Osteocyte (in vitro differentiated cells): ENCODE results near the gene BLM. TPM values are rescaled to one million over a fixed set of nuclear protein-coding genes. Genes with fewer than 3 reads are reported as not detected.
A peak's percentile ranks its signal among the peaks of the same experiment; 100 is the strongest.

Experiments
- DNase-seq: peaks from one replicate; pipeline ENCODE4 v3.0.0; 2021; ENCODE audit warnings: mixed read lengths; ENCODE audit not compliant: unreplicated experiment; ENCODE audit errors: extremely low spot score
- H3K27ac Mint-ChIP-seq: one replicate; pipeline ENCODE4 v1.8.0; 2021; ENCODE audit warnings: mild to moderate bottlenecking, mixed read lengths; ENCODE audit not compliant: unreplicated experiment
- H3K27me3 Mint-ChIP-seq: one replicate; pipeline ENCODE4 v1.8.0; 2021; ENCODE audit warnings: mixed read lengths; ENCODE audit not compliant: unreplicated experiment
- H3K36me3 Mint-ChIP-seq: one replicate; pipeline ENCODE4 v1.8.0; 2021; ENCODE audit warnings: mixed read lengths; ENCODE audit not compliant: unreplicated experiment
- H3K4me1 Mint-ChIP-seq: one replicate; pipeline ENCODE4 v1.8.0; 2021; ENCODE audit warnings: mixed read lengths; ENCODE audit not compliant: unreplicated experiment
- H3K4me3 Mint-ChIP-seq: one replicate; pipeline ENCODE4 v1.8.0; 2021; ENCODE audit warnings: mild to moderate bottlenecking, moderate library complexity, mixed read lengths; ENCODE audit not compliant: unreplicated experiment
- H3K9me3 Mint-ChIP-seq: one replicate; pipeline ENCODE4 v1.8.0; 2021; ENCODE audit warnings: mixed read lengths; ENCODE audit not compliant: unreplicated experiment
- total RNA-seq: library from RNA; stranded (reverse); gene quantifications from 2 replicates; pipeline ENCODE4 v1.2.1, GENCODE V29; 2021
- TF ChIP-seq, protein P1 (sequence below): fragments of 200-600 bp; sonication (generic); IDR thresholded peaks from 2 replicates; pipeline ENCODE4 v1.5.0; 2021; ENCODE audit warnings: antibody characterized with exemption, mild to moderate bottlenecking, moderate library complexity

BLM gene
- total RNA-seq, 1 donor from 2014 or later, result 2.7 TPM

DNA sequence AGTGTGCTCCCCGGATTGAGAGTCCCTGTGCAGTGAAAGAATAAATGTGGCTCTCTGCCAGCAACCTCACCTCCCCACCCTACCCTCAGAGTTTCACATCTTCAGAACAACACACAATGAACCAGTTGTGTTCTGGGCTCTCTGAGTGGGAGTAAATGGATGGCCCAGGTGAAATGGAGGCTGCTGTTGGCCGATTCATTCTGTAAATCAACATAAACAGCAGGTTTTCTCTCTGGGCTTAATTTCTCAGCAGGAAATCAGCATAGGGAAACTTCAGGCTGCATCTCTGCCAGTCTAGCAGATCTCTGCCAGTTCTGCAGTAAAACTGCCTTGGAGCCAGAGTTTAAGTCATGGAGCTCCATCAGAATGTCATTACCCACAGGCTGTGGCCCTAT, 96.6 kb downstream of the BLM start:
- DNase-seq, result no peak
- Mint-ChIP-seq H3K27me3 (no peaks in the 10 kb centered on the region), H3K36me3 (peaks cover 9% of the 10 kb centered on the region), H3K4me1 (peaks cover 22% of the 10 kb centered on the region), H3K4me3 (no peak overlapping the region), H3K27ac (peak overlapping the region; percentile 31), H3K9me3 (no peaks in the 10 kb centered on the region)
- TF ChIP-seq, protein P1, sequence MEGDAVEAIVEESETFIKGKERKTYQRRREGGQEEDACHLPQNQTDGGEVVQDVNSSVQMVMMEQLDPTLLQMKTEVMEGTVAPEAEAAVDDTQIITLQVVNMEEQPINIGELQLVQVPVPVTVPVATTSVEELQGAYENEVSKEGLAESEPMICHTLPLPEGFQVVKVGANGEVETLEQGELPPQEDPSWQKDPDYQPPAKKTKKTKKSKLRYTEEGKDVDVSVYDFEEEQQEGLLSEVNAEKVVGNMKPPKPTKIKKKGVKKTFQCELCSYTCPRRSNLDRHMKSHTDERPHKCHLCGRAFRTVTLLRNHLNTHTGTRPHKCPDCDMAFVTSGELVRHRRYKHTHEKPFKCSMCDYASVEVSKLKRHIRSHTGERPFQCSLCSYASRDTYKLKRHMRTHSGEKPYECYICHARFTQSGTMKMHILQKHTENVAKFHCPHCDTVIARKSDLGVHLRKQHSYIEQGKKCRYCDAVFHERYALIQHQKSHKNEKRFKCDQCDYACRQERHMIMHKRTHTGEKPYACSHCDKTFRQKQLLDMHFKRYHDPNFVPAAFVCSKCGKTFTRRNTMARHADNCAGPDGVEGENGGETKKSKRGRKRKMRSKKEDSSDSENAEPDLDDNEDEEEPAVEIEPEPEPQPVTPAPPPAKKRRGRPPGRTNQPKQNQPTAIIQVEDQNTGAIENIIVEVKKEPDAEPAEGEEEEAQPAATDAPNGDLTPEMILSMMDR, result no peak

DNA sequence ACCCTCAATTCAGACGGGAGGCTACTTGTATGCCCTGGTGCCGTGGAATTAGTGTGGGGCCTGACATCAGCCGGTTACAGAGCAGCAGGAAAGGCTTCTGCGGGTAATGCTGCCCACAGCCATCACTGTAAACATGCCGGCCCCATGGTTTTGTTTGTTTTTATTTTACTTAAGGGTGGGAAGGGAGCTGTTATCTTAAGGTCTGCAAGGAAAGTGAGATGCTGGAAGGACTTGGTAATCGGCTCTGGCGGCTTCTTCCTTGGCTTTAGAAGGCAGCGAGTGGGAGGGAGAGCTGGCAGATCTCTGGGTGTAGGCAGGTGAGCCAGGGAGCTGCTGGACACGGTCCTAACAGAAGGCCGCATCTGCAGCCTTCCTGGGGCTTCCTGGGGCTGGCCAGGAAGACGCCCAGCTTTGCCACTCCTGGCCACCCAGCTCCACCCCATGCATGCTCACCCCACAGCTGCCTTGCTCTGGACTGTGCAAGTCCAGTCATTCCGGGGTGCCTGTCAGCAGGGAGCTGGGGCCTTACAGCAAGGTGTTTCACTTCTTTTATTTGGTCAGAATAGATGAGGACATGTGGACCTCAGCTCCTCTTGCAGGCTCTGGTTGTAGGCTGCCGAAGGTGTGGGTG, 97.2 kb downstream of the BLM start:
- Mint-ChIP-seq H3K4me1 (peaks cover 22% of the 10 kb centered on the region), H3K27me3 (no peaks in the 10 kb centered on the region), H3K27ac (peak overlapping the region; percentile 31), H3K4me3 (no peak overlapping the region), H3K9me3 (no peaks in the 10 kb centered on the region), H3K36me3 (peaks cover 9% of the 10 kb centered on the region)
- TF ChIP-seq, protein P1, result no peak
- DNase-seq, result peak; percentile 71

DNA sequence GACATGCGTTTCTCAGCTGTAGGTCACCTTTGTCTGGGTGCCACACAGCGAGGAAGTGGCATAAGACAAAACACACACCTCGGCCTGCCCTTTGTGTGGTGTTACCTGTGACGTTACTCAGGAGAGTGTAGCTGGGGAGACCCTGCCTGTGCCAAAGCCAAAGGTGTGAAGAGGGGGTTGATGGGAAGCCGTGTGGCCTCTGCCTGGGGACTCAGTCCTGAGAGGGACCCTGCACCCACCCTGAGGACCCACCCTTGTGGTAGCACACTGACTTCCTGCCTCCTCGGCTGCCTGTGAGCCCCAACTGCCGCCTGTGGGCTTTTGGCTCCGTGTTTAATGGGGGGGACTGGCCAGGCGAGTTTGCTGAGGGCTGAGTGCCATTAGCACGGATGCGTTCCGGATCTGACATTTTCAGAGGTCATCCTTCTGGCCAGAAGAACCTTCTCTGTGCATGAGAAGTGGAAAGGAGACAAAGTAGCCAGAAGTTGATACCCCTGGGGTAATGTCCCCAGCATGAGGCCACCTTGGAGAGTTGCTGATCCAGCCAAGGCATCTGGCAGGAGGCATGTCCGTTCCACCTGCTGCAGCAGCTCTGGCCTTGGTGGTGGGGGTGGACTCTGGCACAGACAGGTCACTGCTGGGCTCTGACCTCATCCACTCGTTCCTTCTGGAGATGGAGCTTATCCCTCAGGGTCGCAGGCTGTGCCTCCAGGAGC, 99.4 kb downstream of the BLM start:
- H3K4me1 Mint-ChIP-seq, result peaks cover 22% of the 10 kb centered on the region
- TF ChIP-seq, protein P1, result no peak
- H3K27me3 Mint-ChIP-seq, result no peaks in the 10 kb centered on the region
- peak; percentile 63 for DNase-seq
- H3K27ac Mint-ChIP-seq, result no peak overlapping the region
- H3K4me3 Mint-ChIP-seq, result no peak overlapping the region
- H3K36me3 Mint-ChIP-seq, result peaks cover 8% of the 10 kb centered on the region
- no peaks in the 10 kb centered on the region for H3K9me3 Mint-ChIP-seq

DNA sequence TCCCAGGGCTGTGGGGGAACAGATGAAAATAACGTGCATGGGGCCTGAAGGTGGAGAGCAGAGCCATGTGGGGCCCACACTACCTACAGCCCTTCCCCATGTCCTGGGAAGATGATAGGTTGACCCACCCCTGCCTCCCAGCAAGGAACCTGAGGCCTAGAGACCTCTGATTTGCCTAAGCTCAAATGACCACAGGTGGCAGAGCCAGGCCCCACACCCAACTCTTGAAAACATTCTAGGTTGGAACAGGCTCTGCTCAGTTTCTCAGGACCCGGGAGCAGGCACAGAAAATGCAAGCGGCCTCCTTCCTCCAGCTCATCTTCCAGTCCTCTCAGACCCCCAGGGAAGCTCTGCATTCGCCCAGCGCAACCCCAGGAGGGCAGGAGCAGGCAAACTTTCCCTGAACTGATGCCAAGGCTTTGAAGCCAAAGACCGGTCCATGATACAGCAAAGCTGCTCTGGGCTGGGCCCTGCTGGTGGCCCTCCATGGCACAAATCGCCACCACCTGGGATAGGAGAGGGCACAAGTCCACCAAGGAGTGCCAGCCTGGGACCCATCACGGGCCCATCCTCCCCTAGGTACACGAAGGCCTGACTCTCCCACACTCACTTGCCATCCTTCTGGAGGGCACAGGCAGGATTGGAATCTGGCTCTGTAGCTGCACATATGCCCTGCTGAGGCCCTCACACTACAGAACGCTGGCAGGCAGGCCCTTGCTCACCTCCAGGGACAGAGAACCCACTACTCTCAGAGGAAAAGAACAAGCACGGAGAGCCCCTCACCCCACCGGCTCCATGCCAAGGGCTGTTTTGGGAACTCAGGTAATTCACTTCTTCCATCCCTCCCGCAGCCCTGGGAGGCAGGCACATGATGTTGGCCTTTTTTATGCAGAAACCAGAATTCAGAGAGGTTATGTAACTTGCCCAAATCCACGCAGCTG, 100.2 kb downstream of the BLM start:
- no peak overlapping the region for H3K27ac Mint-ChIP-seq
- TF ChIP-seq, protein P1, result no peak
- H3K27me3 Mint-ChIP-seq, result no peaks in the 10 kb centered on the region
- peaks cover 2% of the 10 kb centered on the region for H3K36me3 Mint-ChIP-seq
- H3K4me1 Mint-ChIP-seq, result peaks cover 18% of the 10 kb centered on the region
- H3K4me3 Mint-ChIP-seq, result no peak overlapping the region
- H3K9me3 Mint-ChIP-seq, result no peaks in the 10 kb centered on the region
- DNase-seq, result peak; percentile 75
